DOHH2 (cell line): ENCODE measurements around the gene CBARP.

ENCODE experiments used
- CTCF ChIP-seq: fragments of 200-600 bp; sonication (generic); IDR thresholded peaks from one replicate; pipeline ENCODE4 v1.5.1; 2014; ENCODE audit warnings: antibody characterized with exemption, mild to moderate bottlenecking, low read depth, low read length; ENCODE audit not compliant: poor library complexity, severe bottlenecking
- EZH2phosphoT487 ChIP-seq: fragments of 200-600 bp; sonication (generic); IDR thresholded peaks from 2 replicates; pipeline ENCODE4 v1.6.1; 2017; ENCODE audit warnings: borderline replicate concordance, mild to moderate bottlenecking, antibody characterized with exemption, low read length, moderate library complexity, mixed read lengths

GRCh38 chr19:1274852-1275259, 37.1 kb upstream of the CBARP start:
- TF ChIP-seq CTCF (no peak), EZH2phosphoT487 (no peak)
